Measurements from ENCODE around the gene MALT1.
A peak's percentile ranks its signal among the peaks of the same experiment; 100 is the strongest.
"Not testable (repeated sequence)": the region's sequence is repeated elsewhere in the genome, so short reads cannot be mapped to it uniquely, and the experiment has no call there.

MALT1 gene

DNA sequence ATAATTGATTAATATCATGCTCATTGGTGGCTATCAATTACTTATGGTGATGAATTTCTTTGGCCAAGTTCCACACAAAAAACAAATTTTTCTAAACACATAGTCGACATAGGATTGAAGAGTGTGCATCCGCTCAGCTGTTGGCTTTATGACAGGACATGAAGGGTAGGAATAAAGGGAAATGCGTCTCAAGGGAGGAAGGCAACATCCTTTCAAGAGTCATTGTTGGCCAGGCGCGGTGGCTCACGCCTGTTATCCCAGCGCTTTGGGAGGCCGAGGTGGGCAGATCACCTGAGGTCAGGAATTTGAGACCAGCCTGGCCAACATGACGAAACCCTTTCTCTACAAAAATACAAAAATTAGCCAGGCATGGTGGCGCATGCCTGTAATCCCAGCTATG is 20.4 kb upstream of the MALT1 start:
- not testable (repeated sequence) for H3K27ac ChIP-seq; DNase-seq (ENCODE audit: low read depth, low spot score)

DNA sequence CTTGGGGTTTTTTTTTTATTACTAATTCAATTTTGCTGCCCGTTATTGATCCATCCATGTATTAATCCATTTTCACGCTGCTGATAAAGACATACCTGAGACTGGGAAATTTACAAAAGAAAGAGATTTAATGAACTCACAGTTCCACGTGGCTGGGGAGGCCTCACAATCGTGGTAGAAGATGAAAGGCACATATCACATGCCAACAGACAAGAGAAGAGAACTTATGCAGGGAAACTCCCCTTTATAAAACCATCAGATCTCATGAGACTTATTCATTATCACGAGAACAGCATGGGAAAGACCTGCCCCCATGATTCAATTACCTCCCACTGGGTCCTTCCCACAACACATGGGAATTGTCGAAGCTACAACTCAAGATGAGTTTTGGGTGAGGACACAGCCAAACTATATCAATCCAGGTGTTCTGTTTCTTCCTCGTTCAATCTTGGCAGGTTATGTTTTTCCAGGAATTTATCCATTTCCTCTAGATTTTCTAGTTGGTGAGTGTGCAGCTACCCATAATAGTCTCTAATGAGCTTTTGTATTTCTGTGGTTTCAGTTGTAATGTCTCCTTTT is 18.0 kb upstream of the MALT1 start:
- not testable (repeated sequence) for H3K27ac ChIP-seq; DNase-seq (ENCODE audit: low read depth, low spot score)

- no peak overlapping the region for H3K27ac ChIP-seq
- no peak for DNase-seq (ENCODE audit: low read depth, low spot score)
Observed at GRCh38 chr18:58653814-58654509, 17.3 kb upstream of the MALT1 start.

GRCh38 chr18:58654896-58655614 is 16.2 kb upstream of the MALT1 start:
- DNase-seq (ENCODE audit: low read depth, low spot score): no peak
- no peak overlapping the region for H3K27ac ChIP-seq

DNA sequence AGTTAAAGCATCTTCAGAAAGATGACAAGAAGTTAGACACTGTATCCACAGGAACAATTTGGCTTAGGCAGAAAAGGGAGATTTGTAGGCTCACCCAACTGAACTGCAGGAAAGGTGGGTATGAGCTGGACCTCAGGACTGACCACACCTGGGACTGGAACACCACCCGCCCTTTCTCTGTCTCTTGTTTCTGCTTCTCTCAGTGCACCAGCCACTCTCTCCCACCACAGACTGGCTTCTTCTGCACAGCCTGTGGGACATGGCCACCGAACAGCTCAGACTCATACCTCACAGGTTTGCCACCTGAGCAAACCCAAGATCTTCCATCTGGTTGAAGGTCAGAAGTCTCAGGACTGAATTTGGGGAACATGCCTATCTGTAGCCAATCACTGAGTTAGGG is 14.2 kb upstream of the MALT1 start:
- no peak for DNase-seq (ENCODE audit: low read depth, low spot score)
- H3K27ac ChIP-seq: no peak overlapping the region

DNA sequence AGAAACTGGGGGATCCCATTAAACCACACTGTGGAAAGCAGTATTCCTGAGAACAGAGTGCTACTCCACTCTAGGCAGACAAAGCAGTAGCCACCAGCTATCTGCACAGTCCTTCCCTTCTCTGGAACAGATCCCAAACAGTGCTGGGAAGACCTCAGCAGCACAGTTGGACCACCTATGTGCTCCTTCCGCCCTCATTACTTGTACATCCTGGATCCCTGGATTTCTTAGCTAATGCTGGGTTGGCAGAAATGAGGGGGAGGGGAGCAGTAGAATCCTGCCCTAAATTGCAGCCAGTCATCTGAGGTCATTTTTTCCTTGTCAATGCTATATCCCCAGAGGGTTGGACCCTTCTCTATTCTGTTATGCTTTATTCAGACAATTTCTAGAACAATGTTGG is 13.8 kb upstream of the MALT1 start:
- DNase-seq (ENCODE audit: low read depth, low spot score): no peak
- no peak overlapping the region for H3K27ac ChIP-seq

- no peak for DNase-seq (ENCODE audit: low read depth, low spot score)
- no peak overlapping the region for H3K27ac ChIP-seq
Observed at GRCh38 chr18:58659691-58660090, 11.6 kb upstream of the MALT1 start.

DNA sequence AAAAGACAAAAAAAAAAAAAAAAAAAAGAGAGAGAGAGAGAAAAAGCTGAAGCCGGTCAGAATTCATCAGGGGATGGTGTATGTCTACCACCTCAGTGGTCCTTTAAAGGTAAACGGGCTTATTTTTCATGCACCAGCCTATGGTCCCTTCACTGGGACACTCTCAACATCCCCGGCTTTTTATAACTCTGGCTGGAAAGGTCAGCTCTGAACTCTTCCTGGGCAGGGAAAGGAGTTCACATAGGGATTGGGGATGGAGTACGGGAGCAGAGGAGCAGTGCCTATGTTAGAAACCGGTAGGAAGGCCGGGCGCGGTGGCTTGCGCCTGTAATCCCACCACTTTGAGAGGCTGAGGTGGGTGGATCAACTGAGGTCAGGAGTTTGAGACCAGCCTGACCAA is 10.3 kb upstream of the MALT1 start:
- H3K27ac ChIP-seq: no peak overlapping the region
- no peak for DNase-seq (ENCODE audit: low read depth, low spot score)

- H3K27ac ChIP-seq: no peak overlapping the region
- no peak for DNase-seq (ENCODE audit: low read depth, low spot score)
Observed at GRCh38 chr18:58661423-58661822, 9.8 kb upstream of the MALT1 start.

DNA sequence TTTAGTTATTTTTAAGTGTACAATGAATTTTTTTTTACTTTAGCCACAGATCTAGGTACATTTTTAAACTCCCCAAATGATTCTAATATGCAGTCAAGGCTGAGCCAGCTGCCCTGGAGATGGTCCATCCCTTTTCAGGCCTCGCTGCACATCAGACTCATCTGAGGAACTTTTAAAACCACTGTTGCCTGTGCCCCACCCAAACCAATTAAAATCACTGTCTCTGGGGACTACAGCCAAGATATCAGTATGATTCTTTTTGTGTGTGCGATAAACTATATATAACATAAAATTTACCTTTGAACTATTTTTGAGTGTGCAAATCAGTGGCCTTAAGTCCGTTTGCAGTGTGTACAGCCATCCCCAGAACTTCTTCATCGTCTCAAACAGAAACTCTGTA is 9.1 kb upstream of the MALT1 start:
- no peak overlapping the region for H3K27ac ChIP-seq
- no peak for DNase-seq (ENCODE audit: low read depth, low spot score)

GRCh38 chr18:58666176-58666575 is 5.1 kb upstream of the MALT1 start:
- H3K27ac ChIP-seq: peak overlapping the region; percentile 95
- no peak for DNase-seq (ENCODE audit: low read depth, low spot score)

DNA sequence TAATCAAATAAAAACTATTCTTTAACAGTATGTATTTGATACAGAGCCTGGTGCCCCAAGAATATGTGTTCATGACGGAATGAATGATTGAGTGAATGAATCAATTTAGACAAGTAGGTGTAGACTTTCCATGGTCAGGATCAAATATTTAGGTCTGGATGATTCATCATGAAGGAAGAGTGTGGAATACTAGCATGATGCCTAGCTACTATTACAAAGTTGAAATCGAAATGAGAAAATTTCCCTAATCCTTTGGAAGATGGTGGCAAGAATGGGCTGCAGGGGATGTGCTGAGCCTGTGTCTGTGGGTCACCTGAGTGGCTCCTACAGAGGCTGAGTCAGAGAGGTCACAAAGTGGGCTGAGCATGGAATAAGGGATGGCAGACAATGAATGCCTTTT is 3.1 kb upstream of the MALT1 start:
- DNase-seq (ENCODE audit: low read depth, low spot score): no peak
- peak overlapping the region; percentile 95 for H3K27ac ChIP-seq

- peak overlapping the region; percentile 95 for H3K27ac ChIP-seq
- peak; percentile 37 for DNase-seq (ENCODE audit: low read depth, low spot score)
Observed at GRCh38 chr18:58668897-58669296, 2.4 kb upstream of the MALT1 start.

GRCh38 chr18:58669731-58670378 is 1.4 kb upstream of the MALT1 start:
- DNase-seq (ENCODE audit: low read depth, low spot score): peak; percentile 85
- peak overlapping the region; percentile 95 for H3K27ac ChIP-seq

GRCh38 chr18:58670404-58671110 is 708 bp upstream of the MALT1 start:
- peak overlapping the region; percentile 95 for H3K27ac ChIP-seq
- DNase-seq (ENCODE audit: low read depth, low spot score): no peak

GRCh38 chr18:58671632-58672564 is 633 bp downstream of the MALT1 start:
- DNase-seq (ENCODE audit: low read depth, low spot score): no peak
- peak overlapping the region; percentile 95 for H3K27ac ChIP-seq

DNA sequence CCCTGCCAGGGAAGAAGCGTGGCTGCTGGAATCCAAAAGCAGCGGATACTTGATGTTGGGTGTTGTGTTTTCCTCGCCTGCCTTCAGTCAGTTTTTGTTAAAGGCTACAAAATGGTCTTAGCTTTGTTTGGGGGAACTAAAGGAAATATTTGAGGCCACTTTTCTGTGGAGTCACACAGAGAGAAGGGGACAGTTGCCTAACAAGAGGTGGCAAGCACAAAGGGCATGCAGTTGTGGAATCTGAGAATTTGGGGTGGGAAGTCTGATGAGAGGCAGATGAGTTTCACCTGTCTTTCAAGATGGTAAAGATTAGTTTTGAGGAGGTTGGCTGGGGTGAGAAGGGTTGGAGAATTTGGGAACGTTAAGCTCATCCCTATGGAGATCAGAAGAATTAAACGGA is 2.9 kb downstream of the MALT1 start:
- no peak overlapping the region for H3K27ac ChIP-seq

DNA sequence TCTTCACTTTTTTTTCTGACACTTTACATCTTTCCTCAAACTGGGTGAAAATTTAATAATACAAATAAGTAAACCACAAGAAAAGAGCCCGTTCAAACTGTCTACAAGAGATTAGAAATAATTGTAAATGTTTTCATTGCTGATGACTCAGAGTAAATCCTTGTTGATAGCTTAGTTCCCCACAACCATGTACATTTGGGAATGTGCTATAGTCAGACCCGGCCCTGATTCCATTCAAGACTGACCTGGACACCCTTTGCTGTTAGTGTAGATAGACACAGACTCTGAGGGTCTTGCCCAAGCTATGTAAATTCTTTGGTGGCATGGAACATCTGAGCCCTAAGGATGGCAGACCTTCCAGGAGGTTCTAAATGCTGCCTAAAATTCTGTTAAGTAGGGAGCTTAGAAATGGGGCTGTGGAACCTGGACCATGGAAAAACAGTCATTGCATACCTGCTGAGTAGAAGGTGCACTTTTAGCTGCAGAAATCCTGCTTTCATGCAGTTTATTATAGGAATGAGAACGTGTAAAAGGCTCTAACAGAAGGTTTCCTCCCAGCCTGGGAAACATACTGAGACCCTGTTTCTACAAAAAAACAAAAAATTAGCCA is 3.7 kb downstream of the MALT1 start:
- DNase-seq (ENCODE audit: low read depth, low spot score): no peak

More for the DNA sequence above, 2.9 kb downstream of the MALT1 start:
- no peak for DNase-seq (ENCODE audit: low read depth, low spot score)

DNA sequence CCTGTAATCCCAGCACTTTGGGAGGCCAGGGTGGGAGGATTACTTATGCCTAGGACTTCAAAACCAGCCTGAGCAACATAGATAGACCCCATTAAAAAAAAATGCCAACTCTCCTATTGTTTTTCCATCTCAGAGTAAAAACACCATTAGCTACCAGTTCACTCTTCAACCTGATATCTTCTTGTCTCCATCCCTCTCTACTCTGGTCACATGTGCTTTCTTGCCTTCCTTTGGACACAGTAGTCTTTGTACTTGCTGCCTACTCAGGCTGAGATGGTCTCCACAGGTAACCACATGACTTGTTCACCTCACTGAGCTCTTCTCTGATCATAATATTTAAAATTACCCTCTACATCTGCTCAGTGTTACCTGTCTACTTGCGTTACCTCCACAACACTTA is 5.0 kb downstream of the MALT1 start:
- DNase-seq (ENCODE audit: low read depth, low spot score): no peak
- H3K27ac ChIP-seq: no peak overlapping the region

More for the DNA sequence above, 3.7 kb downstream of the MALT1 start:
- no peak overlapping the region for H3K27ac ChIP-seq
